Neuronal stem cell (in vitro differentiated cells): Measurements from ENCODE around the gene SLAMF7.
"Not testable (repeated sequence)": the region's sequence is repeated elsewhere in the genome, so short reads cannot be mapped to it uniquely, and the experiment has no call there.

Experiments
- DNase-seq: peaks from one replicate; pipeline ENCODE4 v3.0.0-alpha.2; 2013; ENCODE audit warnings: low spot score
- H2AFZ ChIP-seq: one replicate; pipeline ENCODE4 v1.6.1; 2013; ENCODE audit warnings: mild to moderate bottlenecking, low read length, inconsistent platforms
- H2AK5ac ChIP-seq: 2 replicates; pipeline ENCODE4 v1.6.1; 2013; ENCODE audit warnings: low read depth, mild to moderate bottlenecking, inconsistent platforms, low read length, moderate library complexity, mixed read lengths
- H2BK120ac ChIP-seq: 2 replicates; pipeline ENCODE4 v1.6.1; 2013; ENCODE audit warnings: low read depth, mild to moderate bottlenecking, inconsistent platforms, low read length, moderate library complexity, mixed read lengths
- H2BK12ac ChIP-seq: one replicate; pipeline ENCODE4 v1.6.1; 2013; ENCODE audit warnings: low read length, inconsistent platforms
- H2BK15ac ChIP-seq: 2 replicates; pipeline ENCODE4 v1.6.1; 2013; ENCODE audit warnings: mild to moderate bottlenecking, low read length, inconsistent platforms, mixed read lengths
- H2BK5ac ChIP-seq: one replicate; pipeline ENCODE4 v1.6.1; 2013; ENCODE audit warnings: inconsistent platforms, mild to moderate bottlenecking, low read length, moderate library complexity
- H3K14ac ChIP-seq: one replicate; pipeline ENCODE4 v1.6.1; 2013; ENCODE audit warnings: low read length, inconsistent platforms
- H3K18ac ChIP-seq: 2 replicates; pipeline ENCODE4 v1.6.1; 2013; ENCODE audit warnings: low read length, inconsistent platforms
- H3K23ac ChIP-seq: 2 replicates; pipeline ENCODE4 v1.6.1; 2013; ENCODE audit warnings: low read depth, mild to moderate bottlenecking, mixed read lengths, low read length, inconsistent platforms; ENCODE audit not compliant: poor library complexity
- H3K27ac ChIP-seq: replicated peaks from 3 replicates; pipeline ENCODE4 v1.5.1; 2013; ENCODE audit warnings: low read length, inconsistent platforms
- H3K27me3 ChIP-seq, 3 experiments: 2 replicates each; pipeline ENCODE4 v1.6.1; 2013; ENCODE audit warnings: low read length in 3 of 3, mild to moderate bottlenecking in 2 of 3, inconsistent platforms in 1 of 3, low read depth in 1 of 3, mixed read lengths in 1 of 3, moderate library complexity in 1 of 3; ENCODE audit not compliant: control insufficient read depth in 3 of 3, insufficient read depth in 3 of 3
- H3K36me3 ChIP-seq, 2 donors: replicated peaks in 1 of 2; 2 replicates each; pipeline ENCODE4 v1.6.1; 2013; ENCODE audit warnings: low read length in 2 of 2; ENCODE audit not compliant: control insufficient read depth in 2 of 2, insufficient read depth in 2 of 2
- H3K4ac ChIP-seq: 2 replicates; pipeline ENCODE4 v1.6.1; 2013; ENCODE audit warnings: inconsistent platforms, mild to moderate bottlenecking, low read length, moderate library complexity
- H3K4me1 ChIP-seq, 2 donors: 1 replicate in 1 of 2; 2 replicates in 1 of 2; pipeline ENCODE4 v1.6.1; 2013; ENCODE audit warnings: low read length in 2 of 2, low read depth in 1 of 2; ENCODE audit not compliant: control insufficient read depth in 2 of 2, insufficient read depth in 1 of 2
- H3K4me2 ChIP-seq: one replicate; pipeline ENCODE4 v1.6.1; 2013; ENCODE audit warnings: mild to moderate bottlenecking, low read length, inconsistent platforms; ENCODE audit not compliant: insufficient read depth, poor library complexity, severe bottlenecking
- H3K4me3 ChIP-seq, 2 donors: 2 replicates each; pipeline ENCODE4 v1.5.1; 2013; ENCODE audit warnings: low read length in 2 of 2, mild to moderate bottlenecking in 2 of 2, inconsistent platforms in 1 of 2, moderate library complexity in 1 of 2
- H3K79me1 ChIP-seq: one replicate; pipeline ENCODE4 v1.6.1; 2013; ENCODE audit warnings: low read depth, mild to moderate bottlenecking, inconsistent platforms, low read length, moderate library complexity
- H3K9ac ChIP-seq: one replicate; pipeline ENCODE4 v1.6.1; 2013; ENCODE audit warnings: mild to moderate bottlenecking, low read depth, low read length, inconsistent platforms; ENCODE audit not compliant: poor library complexity
- H3K9me3 ChIP-seq, 2 donors: replicated peaks in 1 of 2; 2 replicates each; pipeline versions ENCODE3 to v1.6.1; 2013; ENCODE audit warnings: low read length in 2 of 2, mild to moderate bottlenecking in 2 of 2, inconsistent platforms in 1 of 2, low read depth in 1 of 2, mixed read lengths in 1 of 2, moderate library complexity in 1 of 2; ENCODE audit not compliant: control insufficient read depth in 2 of 2, insufficient read depth in 1 of 2
- H4K8ac ChIP-seq: one replicate; pipeline ENCODE4 v1.6.1; 2013; ENCODE audit warnings: low read depth, mild to moderate bottlenecking, inconsistent platforms, low read length, moderate library complexity
- H4K91ac ChIP-seq: one replicate; pipeline ENCODE4 v1.6.1; 2013; ENCODE audit warnings: low read length, low read depth, mild to moderate bottlenecking, inconsistent platforms; ENCODE audit not compliant: poor library complexity
- WGBS, 2 donors: extraction: QIAGEN DNeasy Blood & Tissue Kit; methylation state at CpG; one replicate each; pipeline ENCODE4 v1.1.7; 2013; ENCODE audit warnings: missing lambda C conversion rate in 2 of 2, mixed read lengths in 1 of 2; ENCODE audit not compliant: insufficient read length in 2 of 2, insufficient replicate concordance in 1 of 2; ENCODE audit errors: extremely low coverage in 2 of 2; 5-methylcytosine and 5-hydroxymethylcytosine counted together

SLAMF7 gene

GRCh38 chr1:160714034-160714648 lies 24.9 kb upstream of the SLAMF7 start:
- no CpG with 5 or more reads among the region's 5 CpGs for WGBS, 2 donors
- H3K23ac ChIP-seq, H3K79me1 ChIP-seq, H3K18ac ChIP-seq, H3K4me1 ChIP-seq, H4K8ac ChIP-seq, H2BK120ac ChIP-seq, H2BK15ac ChIP-seq, H3K36me3 ChIP-seq, H4K91ac ChIP-seq, DNase-seq, H2AFZ ChIP-seq, H3K14ac ChIP-seq, H2BK12ac ChIP-seq, H3K4ac ChIP-seq, H3K4me3 ChIP-seq, H3K27ac ChIP-seq, H3K9me3 ChIP-seq, H2AK5ac ChIP-seq, H3K4me2 ChIP-seq, H3K9ac ChIP-seq, H2BK5ac ChIP-seq: not testable (repeated sequence)
- peaks cover 0 to 15% (median 0%) of the 10 kb centered on the region in 3 experiments for H3K27me3 ChIP-seq

DNA sequence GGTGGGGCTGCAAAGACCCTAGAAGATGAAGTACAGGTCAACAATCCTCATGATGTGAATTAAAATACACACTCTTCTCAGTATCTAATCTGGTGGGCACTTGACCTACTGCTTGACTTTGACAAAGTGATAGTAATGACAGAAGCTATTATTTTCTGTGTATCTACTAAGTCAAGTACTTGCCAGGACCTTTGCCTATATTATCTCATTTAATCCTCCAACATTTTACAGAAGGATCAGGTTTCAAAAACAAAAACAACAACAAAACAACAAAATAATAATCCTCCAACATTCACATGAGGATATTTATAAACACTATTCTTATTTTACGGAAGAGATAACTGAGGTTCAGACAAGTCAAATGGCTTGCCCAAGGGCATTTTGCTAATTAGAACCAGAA lies 23.0 kb upstream of the SLAMF7 start:
- no peak overlapping the region for H2BK15ac ChIP-seq
- H2AFZ ChIP-seq = no peak overlapping the region
- H3K9me3 ChIP-seq = no peaks in the 10 kb centered on the region
- no peaks in the 10 kb centered on the region for H3K4me1 ChIP-seq
- no peak overlapping the region for H3K14ac ChIP-seq
- no peak overlapping the region for H2AK5ac ChIP-seq
- H3K4ac ChIP-seq = no peak overlapping the region
- H3K4me2 ChIP-seq = no peak overlapping the region
- no peak overlapping the region for H3K9ac ChIP-seq
- no peak overlapping the region for H3K4me3 ChIP-seq
- H3K18ac ChIP-seq = no peak overlapping the region
- no peak overlapping the region for H2BK120ac ChIP-seq
- H2BK12ac ChIP-seq = no peak overlapping the region
- no peaks in the 10 kb centered on the region for H3K36me3 ChIP-seq
- no peak overlapping the region for H3K23ac ChIP-seq
- H3K79me1 ChIP-seq = no peaks in the 10 kb centered on the region
- no peak overlapping the region for H4K91ac ChIP-seq
- no peak for DNase-seq
- no peak overlapping the region for H4K8ac ChIP-seq
- H2BK5ac ChIP-seq = no peak overlapping the region
- H3K27ac ChIP-seq = no peak overlapping the region
- WGBS, 2 donors = no CpG with 5 or more reads among the region's 1 CpG
- H3K27me3 ChIP-seq = peaks cover 0 to 15% (median 0%) of the 10 kb centered on the region in 3 experiments

DNA sequence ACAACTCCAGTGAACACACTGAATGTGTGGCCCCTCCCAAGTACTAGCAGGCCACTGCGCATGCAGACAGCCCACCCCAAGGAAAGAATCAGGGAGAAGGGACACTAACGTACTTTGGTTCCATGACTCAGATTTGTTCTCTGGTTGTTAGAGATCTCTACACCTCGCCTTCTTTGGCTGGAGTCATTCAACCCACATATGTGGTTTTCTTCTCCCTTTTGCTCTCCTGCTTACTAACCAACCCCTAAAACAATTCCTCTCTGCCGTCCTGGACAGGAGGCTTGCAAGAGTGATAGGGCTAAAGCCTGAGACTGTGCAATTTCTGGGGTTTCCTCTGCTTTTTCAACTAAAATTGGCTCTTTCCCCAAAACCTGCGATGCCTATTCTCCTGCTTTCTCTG lies 21.7 kb upstream of the SLAMF7 start:
- no peak overlapping the region for H2AK5ac ChIP-seq
- H3K27me3 ChIP-seq = peaks cover 0 to 10% (median 0%) of the 10 kb centered on the region in 3 experiments
- H4K91ac ChIP-seq = no peak overlapping the region
- no peak overlapping the region for H2BK15ac ChIP-seq
- H2BK5ac ChIP-seq = no peak overlapping the region
- no peak overlapping the region for H3K18ac ChIP-seq
- H4K8ac ChIP-seq = no peak overlapping the region
- H3K14ac ChIP-seq = no peak overlapping the region
- H3K4me1 ChIP-seq = no peaks in the 10 kb centered on the region
- H3K27ac ChIP-seq = no peak overlapping the region
- H3K9ac ChIP-seq = no peak overlapping the region
- no peak overlapping the region for H2BK12ac ChIP-seq
- no peak overlapping the region for H2AFZ ChIP-seq
- H2BK120ac ChIP-seq = no peak overlapping the region
- H3K36me3 ChIP-seq = no peaks in the 10 kb centered on the region
- H3K4me3 ChIP-seq = no peak overlapping the region
- H3K4ac ChIP-seq = no peak overlapping the region
- no peaks in the 10 kb centered on the region for H3K9me3 ChIP-seq
- no peak overlapping the region for H3K23ac ChIP-seq
- DNase-seq = no peak
- no peak overlapping the region for H3K4me2 ChIP-seq
- no CpG with 5 or more reads among the region's 5 CpGs for WGBS, 2 donors
- no peaks in the 10 kb centered on the region for H3K79me1 ChIP-seq

DNA sequence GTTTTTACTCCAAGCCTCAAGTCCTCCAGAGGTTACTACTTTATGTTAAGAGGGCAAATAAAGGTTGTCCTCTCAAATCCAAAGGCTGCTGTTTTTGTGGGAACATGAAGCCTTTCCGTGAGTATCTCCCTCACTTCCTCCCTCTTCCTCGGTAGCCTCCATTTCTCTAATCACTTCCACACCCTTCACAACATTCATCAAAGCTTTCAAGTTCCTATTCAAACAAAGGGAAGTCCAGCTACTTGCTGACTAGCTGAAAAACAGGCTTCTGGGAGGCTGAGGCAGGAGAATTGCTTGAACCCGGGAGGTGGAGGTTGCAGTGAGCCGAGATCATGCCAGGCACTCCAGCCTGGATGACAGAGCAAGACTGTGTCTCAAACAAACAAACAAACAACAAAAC lies 20.8 kb upstream of the SLAMF7 start:
- no peak overlapping the region for H4K91ac ChIP-seq
- peaks cover 0 to 2% of the 10 kb centered on the region in 2 donors for H3K4me1 ChIP-seq
- WGBS, 2 donors = 100% methylated on average over 1 of the region's 4 CpGs; no CpG with 5 or more reads in 1 of the 2 donors
- H3K4me3 ChIP-seq = no peak overlapping the region
- no peaks in the 10 kb centered on the region for H3K79me1 ChIP-seq
- H2AFZ ChIP-seq = no peak overlapping the region
- no peak overlapping the region for H2BK12ac ChIP-seq
- no peak overlapping the region for H2BK5ac ChIP-seq
- no peak overlapping the region for H3K9ac ChIP-seq
- no peak overlapping the region for H3K23ac ChIP-seq
- no peak overlapping the region for H2AK5ac ChIP-seq
- H3K36me3 ChIP-seq = no peaks in the 10 kb centered on the region
- no peak overlapping the region for H2BK15ac ChIP-seq
- no peak overlapping the region for H4K8ac ChIP-seq
- H3K4me2 ChIP-seq = no peak overlapping the region
- H2BK120ac ChIP-seq = no peak overlapping the region
- H3K27ac ChIP-seq = no peak overlapping the region
- no peaks in the 10 kb centered on the region for H3K9me3 ChIP-seq
- H3K4ac ChIP-seq = no peak overlapping the region
- no peak overlapping the region for H3K18ac ChIP-seq
- H3K14ac ChIP-seq = no peak overlapping the region
- no peak for DNase-seq
- peaks cover 0 to 10% (median 0%) of the 10 kb centered on the region in 3 experiments for H3K27me3 ChIP-seq
